Measurements from ENCODE around the gene CEP85L.

DNA sequence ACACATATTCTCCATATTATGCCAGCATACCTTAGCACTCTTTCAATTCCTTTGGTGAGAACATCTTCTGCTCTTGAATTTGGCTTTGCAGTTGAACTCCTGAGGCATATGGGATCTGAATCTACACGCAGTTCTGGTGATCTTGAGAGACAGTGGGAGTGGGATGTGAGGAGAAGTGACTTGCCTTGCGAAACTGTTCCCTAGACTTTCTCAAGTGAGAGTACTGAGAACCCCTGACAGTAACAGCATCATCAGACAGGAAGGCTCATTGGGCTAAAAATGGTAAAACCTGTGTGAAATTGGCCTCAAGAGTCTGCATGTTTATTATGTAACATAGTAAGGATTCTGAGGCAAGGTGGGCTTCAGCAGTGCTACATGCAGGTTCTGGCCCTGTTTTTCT, 49.1 kb upstream of the CEP85L start:
- TF ChIP-seq, protein P1, sequence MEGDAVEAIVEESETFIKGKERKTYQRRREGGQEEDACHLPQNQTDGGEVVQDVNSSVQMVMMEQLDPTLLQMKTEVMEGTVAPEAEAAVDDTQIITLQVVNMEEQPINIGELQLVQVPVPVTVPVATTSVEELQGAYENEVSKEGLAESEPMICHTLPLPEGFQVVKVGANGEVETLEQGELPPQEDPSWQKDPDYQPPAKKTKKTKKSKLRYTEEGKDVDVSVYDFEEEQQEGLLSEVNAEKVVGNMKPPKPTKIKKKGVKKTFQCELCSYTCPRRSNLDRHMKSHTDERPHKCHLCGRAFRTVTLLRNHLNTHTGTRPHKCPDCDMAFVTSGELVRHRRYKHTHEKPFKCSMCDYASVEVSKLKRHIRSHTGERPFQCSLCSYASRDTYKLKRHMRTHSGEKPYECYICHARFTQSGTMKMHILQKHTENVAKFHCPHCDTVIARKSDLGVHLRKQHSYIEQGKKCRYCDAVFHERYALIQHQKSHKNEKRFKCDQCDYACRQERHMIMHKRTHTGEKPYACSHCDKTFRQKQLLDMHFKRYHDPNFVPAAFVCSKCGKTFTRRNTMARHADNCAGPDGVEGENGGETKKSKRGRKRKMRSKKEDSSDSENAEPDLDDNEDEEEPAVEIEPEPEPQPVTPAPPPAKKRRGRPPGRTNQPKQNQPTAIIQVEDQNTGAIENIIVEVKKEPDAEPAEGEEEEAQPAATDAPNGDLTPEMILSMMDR (IDR thresholded peaks at IDR 0.05) = no peak
- no peak for TF ChIP-seq POLR2AphosphoS5 (IDR thresholded peaks at IDR 0.05; ENCODE audit: low read depth, low read length)
- no peak for TF ChIP-seq TEAD4 (IDR thresholded peaks at IDR 0.05; ENCODE audit: borderline replicate concordance, insufficient read depth)
- no peak for TF ChIP-seq SMC3 (IDR thresholded peaks at IDR 0.05; ENCODE audit: low read depth, low read length)
- no peak for TF ChIP-seq EZH2phosphoT487 (IDR thresholded peaks at IDR 0.05; ENCODE audit: borderline replicate concordance, low read depth)
- TF ChIP-seq, protein P2, sequence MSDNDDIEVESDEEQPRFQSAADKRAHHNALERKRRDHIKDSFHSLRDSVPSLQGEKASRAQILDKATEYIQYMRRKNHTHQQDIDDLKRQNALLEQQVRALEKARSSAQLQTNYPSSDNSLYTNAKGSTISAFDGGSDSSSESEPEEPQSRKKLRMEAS (IDR thresholded peaks at IDR 0.05; ENCODE audit: low read depth) = no peak
- TF ChIP-seq NFIC (IDR thresholded peaks at IDR 0.05; ENCODE audit: borderline replicate concordance) = no peak
- TF ChIP-seq, protein P3, sequence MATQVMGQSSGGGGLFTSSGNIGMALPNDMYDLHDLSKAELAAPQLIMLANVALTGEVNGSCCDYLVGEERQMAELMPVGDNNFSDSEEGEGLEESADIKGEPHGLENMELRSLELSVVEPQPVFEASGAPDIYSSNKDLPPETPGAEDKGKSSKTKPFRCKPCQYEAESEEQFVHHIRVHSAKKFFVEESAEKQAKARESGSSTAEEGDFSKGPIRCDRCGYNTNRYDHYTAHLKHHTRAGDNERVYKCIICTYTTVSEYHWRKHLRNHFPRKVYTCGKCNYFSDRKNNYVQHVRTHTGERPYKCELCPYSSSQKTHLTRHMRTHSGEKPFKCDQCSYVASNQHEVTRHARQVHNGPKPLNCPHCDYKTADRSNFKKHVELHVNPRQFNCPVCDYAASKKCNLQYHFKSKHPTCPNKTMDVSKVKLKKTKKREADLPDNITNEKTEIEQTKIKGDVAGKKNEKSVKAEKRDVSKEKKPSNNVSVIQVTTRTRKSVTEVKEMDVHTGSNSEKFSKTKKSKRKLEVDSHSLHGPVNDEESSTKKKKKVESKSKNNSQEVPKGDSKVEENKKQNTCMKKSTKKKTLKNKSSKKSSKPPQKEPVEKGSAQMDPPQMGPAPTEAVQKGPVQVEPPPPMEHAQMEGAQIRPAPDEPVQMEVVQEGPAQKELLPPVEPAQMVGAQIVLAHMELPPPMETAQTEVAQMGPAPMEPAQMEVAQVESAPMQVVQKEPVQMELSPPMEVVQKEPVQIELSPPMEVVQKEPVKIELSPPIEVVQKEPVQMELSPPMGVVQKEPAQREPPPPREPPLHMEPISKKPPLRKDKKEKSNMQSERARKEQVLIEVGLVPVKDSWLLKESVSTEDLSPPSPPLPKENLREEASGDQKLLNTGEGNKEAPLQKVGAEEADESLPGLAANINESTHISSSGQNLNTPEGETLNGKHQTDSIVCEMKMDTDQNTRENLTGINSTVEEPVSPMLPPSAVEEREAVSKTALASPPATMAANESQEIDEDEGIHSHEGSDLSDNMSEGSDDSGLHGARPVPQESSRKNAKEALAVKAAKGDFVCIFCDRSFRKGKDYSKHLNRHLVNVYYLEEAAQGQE (IDR thresholded peaks at IDR 0.05; ENCODE audit: low read depth, low read length) = no peak
- no peak for TF ChIP-seq EP300 (IDR thresholded peaks at IDR 0.05; ENCODE audit: borderline replicate concordance in 1 of 2, low read depth in 1 of 2, low read length in 1 of 2)
- TF ChIP-seq CHD2 (IDR thresholded peaks at IDR 0.05; ENCODE audit: low read length, partially characterized antibody) = no peak
- TF ChIP-seq MXI1 (IDR thresholded peaks at IDR 0.05; ENCODE audit: low read depth, low read length) = no peak
- TF ChIP-seq GABPA (IDR thresholded peaks at IDR 0.05; ENCODE audit: low read depth) = no peak
- TF ChIP-seq RCOR1 (IDR thresholded peaks at IDR 0.05; ENCODE audit: low read length) = no peak

Data from SK-N-SH (cell line).